Measurements from ENCODE around the gene FAS.

FAS gene

DNA sequence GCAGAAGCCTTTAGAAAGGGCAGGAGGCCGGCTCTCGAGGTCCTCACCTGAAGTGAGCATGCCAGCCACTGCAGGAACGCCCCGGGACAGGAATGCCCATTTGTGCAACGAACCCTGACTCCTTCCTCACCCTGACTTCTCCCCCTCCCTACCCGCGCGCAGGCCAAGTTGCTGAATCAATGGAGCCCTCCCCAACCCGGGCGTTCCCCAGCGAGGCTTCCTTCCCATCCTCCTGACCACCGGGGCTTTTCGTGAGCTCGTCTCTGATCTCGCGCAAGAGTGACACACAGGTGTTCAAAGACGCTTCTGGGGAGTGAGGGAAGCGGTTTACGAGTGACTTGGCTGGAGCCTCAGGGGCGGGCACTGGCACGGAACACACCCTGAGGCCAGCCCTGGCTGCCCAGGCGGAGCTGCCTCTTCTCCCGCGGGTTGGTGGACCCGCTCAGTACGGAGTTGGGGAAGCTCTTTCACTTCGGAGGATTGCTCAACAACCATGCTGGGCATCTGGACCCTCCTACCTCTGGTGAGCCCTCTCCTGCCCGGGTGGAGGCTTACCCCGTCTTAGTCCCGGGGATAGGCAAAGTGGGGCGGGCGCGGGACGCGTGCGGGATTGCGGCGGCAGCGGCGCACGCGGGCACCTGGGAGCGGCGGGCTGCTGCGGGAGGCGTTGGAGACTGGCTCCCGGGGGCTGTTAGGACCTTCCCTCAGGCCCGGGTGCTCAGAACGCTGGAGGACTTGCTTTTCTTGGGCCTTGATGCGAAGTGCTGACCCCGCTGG is at the start of gene FAS:
TSS of gene FAS (plus strand) at position 415 of the 777 bp plus-strand sequence. CDS start at position 494, 79 bp downstream.
- DNase-seq, result peak; percentile 78

- DNase-seq, result no peak
Observed at GRCh38 chr10:88941026-88941425, 49.6 kb upstream of the FAS start.

GRCh38 chr10:88943778-88944177 is 46.8 kb upstream of the FAS start:
- DNase-seq, result no peak

DNA sequence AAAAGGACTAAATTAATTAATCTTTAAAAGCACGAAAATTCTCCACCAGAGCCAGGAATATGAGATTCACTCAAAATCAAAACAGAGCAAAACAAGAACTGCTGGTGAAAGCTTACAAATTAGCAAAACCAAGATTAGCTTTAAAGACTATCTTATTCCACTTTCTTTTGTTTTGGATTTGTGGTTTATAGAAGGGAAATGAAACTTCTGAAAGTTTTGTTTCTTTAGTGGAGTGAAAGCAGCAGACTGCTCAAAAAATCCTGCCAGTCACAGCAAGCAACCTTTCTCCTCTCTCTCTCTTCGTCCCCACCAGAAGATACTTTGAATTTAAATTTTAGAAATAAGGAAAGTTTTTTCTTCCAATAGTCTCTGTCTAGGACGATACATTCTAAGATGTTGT is 45.8 kb upstream of the FAS start:
- no peak for DNase-seq

GRCh38 chr10:88946200-88946599 is 44.4 kb upstream of the FAS start:
- no peak for DNase-seq

DNA sequence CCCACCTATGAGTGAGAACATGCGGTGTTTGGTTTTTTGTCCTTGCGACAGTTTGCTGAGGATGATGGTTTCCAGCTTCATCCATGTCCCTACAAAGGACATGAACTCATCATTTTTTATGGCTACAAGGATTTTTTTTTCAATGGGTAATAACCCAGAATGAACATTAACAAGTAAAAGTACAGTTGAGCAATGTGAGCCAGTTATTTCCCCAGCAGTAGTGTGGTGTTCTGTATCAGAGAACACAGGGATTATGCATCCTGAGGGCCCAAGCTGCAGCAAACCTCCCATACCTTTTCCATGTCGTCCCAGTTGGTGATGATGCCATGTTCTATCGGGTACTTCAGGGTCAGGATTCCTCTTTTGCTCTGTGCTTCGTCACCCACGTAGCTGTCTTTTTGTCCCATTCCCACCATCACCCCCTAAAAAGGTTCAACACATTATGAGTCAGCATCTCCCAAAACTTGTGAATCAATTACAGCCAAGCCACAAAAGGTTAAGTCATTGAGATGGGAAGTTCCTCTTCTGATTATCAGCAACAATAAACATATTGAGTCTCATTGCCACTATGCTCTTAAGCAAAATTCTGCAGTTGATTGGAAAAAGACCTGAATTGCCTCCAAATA is 43.5 kb upstream of the FAS start:
- DNase-seq, result no peak

- DNase-seq, result no peak
Observed at GRCh38 chr10:88949051-88949450, 41.5 kb upstream of the FAS start.

DNA sequence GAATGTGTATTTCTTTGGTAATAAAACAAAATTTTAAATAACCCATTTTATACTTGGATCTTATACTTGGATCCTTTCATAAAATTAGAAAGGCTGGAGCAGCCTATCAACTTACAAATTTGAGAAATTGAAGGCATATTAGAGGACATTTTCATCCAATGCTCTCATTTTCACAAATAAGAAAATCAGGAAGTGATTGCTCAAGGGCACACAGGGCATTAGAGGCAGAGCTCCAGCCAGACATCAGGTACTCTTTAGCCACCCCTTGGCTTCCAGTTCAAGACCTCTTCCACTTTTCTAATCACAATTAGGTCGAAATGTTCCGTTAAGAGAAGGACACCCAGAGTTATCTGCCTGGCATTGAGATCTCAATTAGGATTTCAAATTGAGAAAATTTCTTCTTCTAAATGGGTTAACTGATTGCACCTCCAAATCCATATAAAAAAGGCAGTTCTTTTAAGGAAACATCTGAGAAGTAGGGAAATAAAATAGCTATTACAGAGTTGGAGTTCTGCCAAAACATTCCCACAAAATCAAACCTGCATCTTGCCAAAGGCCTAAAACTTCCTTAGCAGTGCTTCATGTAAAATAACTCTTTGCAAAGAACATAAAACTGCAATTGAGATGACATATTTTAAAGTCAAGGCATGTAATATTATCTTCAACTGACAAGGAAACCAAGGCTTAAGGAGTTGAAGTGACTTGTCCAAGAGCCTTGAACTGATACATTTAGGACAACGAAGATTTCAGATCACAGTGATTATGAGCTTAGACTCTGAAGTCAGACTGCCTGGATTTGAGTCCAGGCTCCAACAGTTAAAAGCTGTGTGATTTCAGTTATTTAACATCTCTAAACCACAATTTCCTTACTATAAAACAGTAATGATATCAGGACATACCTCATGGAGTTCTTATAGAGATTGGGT is 40.4 kb upstream of the FAS start:
- DNase-seq, result no peak

GRCh38 chr10:88952647-88953111 is 37.9 kb upstream of the FAS start, which contains the start of gene ACTA2:
Gene ACTA2, minus strand, starts transcription at chr10:88952773. Its CDS starts 3,843 bp downstream, at chr10:88948930.
- DNase-seq, result peak; percentile 79

DNA sequence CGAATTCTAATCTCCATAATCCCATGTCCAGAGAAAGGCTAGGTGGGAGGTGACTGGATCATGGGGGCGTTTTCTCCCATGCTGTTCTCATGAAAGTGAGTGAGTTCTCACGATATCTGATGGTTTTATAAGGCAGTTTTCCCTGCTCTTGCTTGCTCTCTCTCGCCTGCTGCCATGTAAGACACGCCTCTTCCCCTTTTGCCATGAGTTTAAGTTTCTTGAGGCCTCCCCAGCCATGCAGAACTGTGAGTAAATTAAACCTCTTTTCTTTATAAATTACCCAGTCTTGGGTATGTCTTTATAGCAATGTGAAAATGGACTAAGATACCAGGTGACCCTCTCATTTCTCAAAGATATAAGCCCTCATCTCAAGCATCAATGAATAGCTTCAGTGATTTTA is 36.9 kb upstream of the FAS start:
- no peak for DNase-seq

GRCh38 chr10:88954458-88955083 is 36.0 kb upstream of the FAS start:
- no peak for DNase-seq

GRCh38 chr10:88957381-88957780 is 33.2 kb upstream of the FAS start:
- DNase-seq, result no peak

- no peak for DNase-seq
Observed at GRCh38 chr10:88958721-88959120, 31.9 kb upstream of the FAS start.

GRCh38 chr10:88960802-88961201 is 29.8 kb upstream of the FAS start:
- DNase-seq, result no peak

DNA sequence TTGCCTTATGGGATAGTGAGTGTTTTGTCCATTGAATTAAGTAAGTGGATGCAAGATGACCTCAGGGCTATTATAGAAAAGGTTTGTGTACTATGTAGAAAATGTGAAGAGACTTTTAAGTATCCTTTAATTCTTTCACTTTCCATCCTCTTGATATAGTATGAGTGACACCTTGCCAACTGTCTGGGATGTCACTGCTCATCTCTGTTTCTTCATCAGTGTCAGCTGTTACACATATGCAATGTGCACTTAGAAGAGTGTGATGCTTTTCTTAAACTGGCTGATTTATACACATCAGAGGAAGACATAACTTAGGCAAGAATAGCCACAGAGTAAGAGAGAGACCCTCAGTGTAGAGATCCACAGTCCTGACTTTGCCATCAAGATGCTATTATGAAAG is 29.3 kb upstream of the FAS start:
- no peak for DNase-seq

- DNase-seq, result no peak
Observed at GRCh38 chr10:88962336-88962735, 28.3 kb upstream of the FAS start.

DNA sequence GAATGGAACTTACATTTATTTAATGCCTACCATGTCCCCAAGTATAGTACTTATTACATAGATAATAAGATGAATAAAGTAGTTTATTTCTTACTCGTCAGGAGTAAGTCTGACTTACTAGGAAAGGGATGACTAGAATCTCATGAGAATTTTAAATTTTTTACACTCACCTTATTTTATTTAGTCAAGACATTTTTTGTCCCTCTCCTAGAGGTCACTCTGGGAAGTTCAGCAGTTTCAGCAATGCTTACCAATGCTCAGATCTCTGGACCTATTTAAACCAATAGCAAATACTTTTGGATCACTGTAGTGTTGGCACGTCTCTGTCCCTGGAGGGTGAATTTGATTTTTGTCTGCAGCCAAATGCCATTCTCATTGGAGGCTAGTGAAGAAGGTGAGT is 27.3 kb upstream of the FAS start:
- no peak for DNase-seq

DNA sequence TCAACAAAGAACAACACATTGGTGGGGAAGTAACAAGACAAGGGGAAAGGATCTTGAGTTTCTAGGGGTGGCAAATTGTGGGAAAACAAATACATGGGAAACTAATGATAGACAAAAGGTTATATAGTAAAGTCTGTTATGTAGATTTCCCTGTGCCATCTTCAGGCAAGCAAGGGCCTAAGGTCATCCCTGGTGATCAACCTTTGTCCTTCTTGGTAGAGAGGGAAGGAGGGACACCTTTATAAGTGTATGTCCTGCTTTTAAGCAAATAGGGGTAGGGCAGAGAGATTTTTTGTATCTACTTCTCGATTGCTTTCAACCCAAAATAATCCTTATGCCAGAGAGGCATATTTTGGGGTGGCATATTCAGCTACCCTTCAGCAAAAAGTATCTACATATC is 26.2 kb upstream of the FAS start:
- DNase-seq, result no peak

GRCh38 chr10:88964869-88965415 is 25.7 kb upstream of the FAS start:
- no peak for DNase-seq

- DNase-seq, result peak; percentile 47
Observed at GRCh38 chr10:88966797-88967196, 23.8 kb upstream of the FAS start.

GRCh38 chr10:88968391-88968790 is 22.2 kb upstream of the FAS start:
- no peak for DNase-seq

Measured in femur (tissue), 1 donor.